SJSA1 (cell line): ENCODE measurements around the gene NHERF1. TPM values are rescaled to one million over a fixed set of nuclear protein-coding genes. Genes with fewer than 3 reads are reported as not detected.
A peak's percentile ranks its signal among the peaks of the same experiment; 100 is the strongest.

ENCODE experiments used
- DNase-seq, 2 experiments: peaks; one replicate each; pipeline ENCODE4 v3.0.0-alpha.2; 2015 to 2020; ENCODE audit warnings: low spot score in 2 of 2, low read depth in 1 of 2
- H3K27ac ChIP-seq: fragments of 250-450 bp; sonication (Bioruptor Pico); 2 replicates; pipeline ENCODE4 v1.5.1; 2020; ENCODE audit warnings: mild to moderate bottlenecking, moderate library complexity
- H3K27me3 ChIP-seq: fragments of 250-450 bp; sonication (Bioruptor Pico); replicated peaks from 2 replicates; pipeline ENCODE4 v1.5.1; 2020; ENCODE audit warnings: mild to moderate bottlenecking, moderate library complexity
- H3K36me3 ChIP-seq: fragments of 250-450 bp; sonication (Bioruptor Pico); 2 replicates; pipeline ENCODE4 v1.5.1; 2020; ENCODE audit warnings: mild to moderate bottlenecking
- H3K4me1 ChIP-seq: fragments of 250-450 bp; sonication (Bioruptor Pico); replicated peaks from 2 replicates; pipeline ENCODE4 v1.6.1; 2021; ENCODE audit warnings: mild to moderate bottlenecking
- H3K4me3 ChIP-seq: fragments of 250-450 bp; sonication (Bioruptor Pico); 2 replicates; pipeline ENCODE4 v1.5.1; 2020; ENCODE audit warnings: mild to moderate bottlenecking
- H3K9me3 ChIP-seq: fragments of 250-450 bp; sonication (Bioruptor Pico); replicated peaks from 2 replicates; pipeline ENCODE4 v1.5.1; 2020; ENCODE audit warnings: mild to moderate bottlenecking
- total RNA-seq: library from RNA; depleted of rRNA; stranded (reverse); fragments of >200 nt; shearing (Covaris generic); gene quantifications from 2 replicates; pipeline ENCODE4 v1.2.3, GENCODE V29; 2014

Gene NHERF1
- total RNA-seq, 1 experiment from 2014 or later = 41.6 TPM

GRCh38 chr17:74770498-74771318 is 22.3 kb downstream of the NHERF1 start:
- H3K27me3 ChIP-seq = no peaks in the 10 kb centered on the region
- no peak for DNase-seq
- H3K36me3 ChIP-seq = peaks cover 75% of the 10 kb centered on the region

GRCh38 chr17:74771319-74771914 is 23.0 kb downstream of the NHERF1 start:
- Histone ChIP-seq H3K27ac (no peak overlapping the region), H3K9me3 (no peaks in the 10 kb centered on the region), H3K27me3 (no peaks in the 10 kb centered on the region), H3K4me3 (no peak overlapping the region), H3K4me1 (peaks cover 27% of the 10 kb centered on the region), H3K36me3 (peaks cover 78% of the 10 kb centered on the region)
- no peak for DNase-seq

More at GRCh38 chr17:74770498-74771318, 22.3 kb downstream of the NHERF1 start:
- H3K4me3 ChIP-seq = no peak overlapping the region
- peaks cover 27% of the 10 kb centered on the region for H3K4me1 ChIP-seq
- H3K9me3 ChIP-seq = no peaks in the 10 kb centered on the region
- H3K27ac ChIP-seq = no peak overlapping the region

- Histone ChIP-seq H3K36me3 (peaks cover 75% of the 10 kb centered on the region), H3K27me3 (no peaks in the 10 kb centered on the region), H3K4me1 (peaks cover 31% of the 10 kb centered on the region), H3K9me3 (no peaks in the 10 kb centered on the region), H3K4me3 (no peak overlapping the region), H3K27ac (no peak overlapping the region)
- DNase-seq = no peak
These were observed 23.6 kb downstream of the NHERF1 start for GRCh38 chr17:74772053-74772452.

- H3K36me3 ChIP-seq = peaks cover 74% of the 10 kb centered on the region
- no peak overlapping the region for H3K27ac ChIP-seq
- H3K9me3 ChIP-seq = no peaks in the 10 kb centered on the region
- peaks cover 29% of the 10 kb centered on the region for H3K4me1 ChIP-seq
- no peak for DNase-seq
- H3K27me3 ChIP-seq = no peaks in the 10 kb centered on the region
- H3K4me3 ChIP-seq = no peak overlapping the region
These were observed 25.0 kb downstream of the NHERF1 start for GRCh38 chr17:74773414-74773813.

- no peak overlapping the region for H3K27ac ChIP-seq
- peaks cover 29% of the 10 kb centered on the region for H3K4me1 ChIP-seq
- peaks cover 69% of the 10 kb centered on the region for H3K36me3 ChIP-seq
- DNase-seq = peak in 1 of 2 experiments; percentile 57
- no peaks in the 10 kb centered on the region for H3K27me3 ChIP-seq
- H3K9me3 ChIP-seq = no peaks in the 10 kb centered on the region
- no peak overlapping the region for H3K4me3 ChIP-seq
These were observed 25.5 kb downstream of the NHERF1 start for GRCh38 chr17:74773871-74774286.

GRCh38 chr17:74775409-74776043 is 27.1 kb downstream of the NHERF1 start:
- Histone ChIP-seq H3K9me3 (no peaks in the 10 kb centered on the region), H3K4me1 (peaks cover 29% of the 10 kb centered on the region), H3K36me3 (peaks cover 63% of the 10 kb centered on the region), H3K27me3 (no peaks in the 10 kb centered on the region), H3K27ac (peak overlapping the region; percentile 31; the same call in 1 of the 2 replicates), H3K4me3 (peak overlapping the region; percentile 61)
- DNase-seq = no peak

GRCh38 chr17:74776044-74776962 is 27.9 kb downstream of the NHERF1 start, which contains the start of gene NAT9:
TSS of gene NAT9 (minus strand) at chr17:74776345. CDS start at chr17:74775698, 647 bp downstream.
- DNase-seq = peak; percentile 97 to 99

GRCh38 chr17:74776990-74777389 is 28.6 kb downstream of the NHERF1 start:
- Histone ChIP-seq H3K4me1 (peaks cover 29% of the 10 kb centered on the region), H3K36me3 (peaks cover 59% of the 10 kb centered on the region), H3K27me3 (no peaks in the 10 kb centered on the region), H3K4me3 (peak overlapping the region; percentile 61), H3K27ac (no peak overlapping the region), H3K9me3 (no peaks in the 10 kb centered on the region)
- DNase-seq = no peak

More at GRCh38 chr17:74776044-74776962, 27.9 kb downstream of the NHERF1 start, which contains the start of gene NAT9:
- peak within 1 kb of the TSS; percentile 31; the same call in 1 of the 2 replicates for H3K27ac ChIP-seq
- no peaks in the 10 kb centered on the region for H3K9me3 ChIP-seq
- peaks cover 29% of the 10 kb centered on the region for H3K4me1 ChIP-seq
- H3K4me3 ChIP-seq = peak within 1 kb of the TSS; percentile 61
- no peaks in the 10 kb centered on the region for H3K27me3 ChIP-seq
- H3K36me3 ChIP-seq = peaks cover 59% of the 10 kb centered on the region

- H3K4me1 ChIP-seq = peaks cover 29% of the 10 kb centered on the region
- no peak overlapping the region for H3K27ac ChIP-seq
- no peaks in the 10 kb centered on the region for H3K9me3 ChIP-seq
- DNase-seq = no peak
- H3K4me3 ChIP-seq = no peak overlapping the region
- peaks cover 59% of the 10 kb centered on the region for H3K36me3 ChIP-seq
- no peaks in the 10 kb centered on the region for H3K27me3 ChIP-seq
These were observed 29.6 kb downstream of the NHERF1 start for GRCh38 chr17:74777901-74778515.

GRCh38 chr17:74778960-74779359 is 30.5 kb downstream of the NHERF1 start:
- H3K36me3 ChIP-seq = peaks cover 53% of the 10 kb centered on the region
- no peak for DNase-seq
- no peak overlapping the region for H3K4me3 ChIP-seq
- H3K27me3 ChIP-seq = no peaks in the 10 kb centered on the region
- H3K4me1 ChIP-seq = peaks cover 21% of the 10 kb centered on the region
- H3K27ac ChIP-seq = no peak overlapping the region
- H3K9me3 ChIP-seq = no peaks in the 10 kb centered on the region

GRCh38 chr17:74779501-74779900 is 31.1 kb downstream of the NHERF1 start:
- Histone ChIP-seq H3K36me3 (peaks cover 51% of the 10 kb centered on the region), H3K9me3 (no peaks in the 10 kb centered on the region), H3K27me3 (no peaks in the 10 kb centered on the region), H3K27ac (no peak overlapping the region), H3K4me3 (no peak overlapping the region), H3K4me1 (peaks cover 19% of the 10 kb centered on the region)
- DNase-seq = no peak

GRCh38 chr17:74779948-74780400 is 31.5 kb downstream of the NHERF1 start:
- DNase-seq = no peak
- Histone ChIP-seq H3K27ac (no peak overlapping the region), H3K9me3 (no peaks in the 10 kb centered on the region), H3K4me1 (peaks cover 14% of the 10 kb centered on the region), H3K4me3 (no peak overlapping the region), H3K27me3 (no peaks in the 10 kb centered on the region), H3K36me3 (peaks cover 48% of the 10 kb centered on the region)
